SU-DHL-6 (cell line): ENCODE measurements around the gene SYCP3.

Experiments used
- CTCF ChIP-seq: fragments of 200-600 bp; sonication (generic); IDR thresholded peaks from one replicate; pipeline ENCODE4 v1.5.1; 2017; ENCODE audit warnings: antibody characterized with exemption, mild to moderate bottlenecking, low read length, moderate library complexity; ENCODE audit not compliant: insufficient read depth, poor library complexity, severe bottlenecking
- EZH2phosphoT487 ChIP-seq: fragments of 200-600 bp; sonication (generic), shearing (Covaris generic); conservative IDR thresholded peaks from 2 replicates; pipeline ENCODE4 v1.6.1; 2018; ENCODE audit warnings: mild to moderate bottlenecking, antibody characterized with exemption, low read length, moderate library complexity, mixed read lengths

- no peak for TF ChIP-seq CTCF
- TF ChIP-seq EZH2phosphoT487: no peak
Measured at GRCh38 chr12:101697197-101697929, 41.9 kb downstream of the SYCP3 start, which contains the start of gene CHPT1.
